Activated CD4-positive, alpha-beta T cell treated with anti-CD3 and anti-CD28 coated beads for 36 hours (primary cell): Measurements from ENCODE around the gene FEV. TPM values are rescaled to one million over a fixed set of nuclear protein-coding genes. Genes with fewer than 3 reads are reported as not detected.

Source experiments
- ATAC-seq: fragments of 200-7000 bp; cut with Tn5 transposase; one replicate; pipeline ENCODE4 v1.10.0; 2021; ENCODE audit warnings: mild to moderate bottlenecking, moderate library complexity
- CTCF ChIA-PET: fragments of 350-600 bp; sonication (Branson Sonifier 250); formaldehyde crosslinking; loops from one replicate; lab custom pipeline; 2021; ENCODE audit warnings: antibody characterized with exemption; lab: Charles Lee
- POLR2A ChIA-PET: fragments of 350-600 bp; sonication (Branson Sonifier 250); formaldehyde crosslinking; loops from one replicate; lab custom pipeline; 2021; ENCODE audit warnings: antibody characterized with exemption, inconsistent platforms; lab: Charles Lee
- DNase-seq: peaks from one replicate; pipeline ENCODE4 v3.0.0-alpha.2; 2020
- H3K27ac Mint-ChIP-seq: one replicate; pipeline ENCODE4 v1.8.0; 2021; ENCODE audit warnings: mixed read lengths
- H3K27me3 Mint-ChIP-seq: one replicate; pipeline ENCODE4 v1.8.0; 2021; ENCODE audit warnings: mixed read lengths
- H3K36me3 Mint-ChIP-seq: one replicate; pipeline ENCODE4 v1.8.0; 2021; ENCODE audit warnings: low read depth, mixed read lengths
- H3K4me1 Mint-ChIP-seq: one replicate; pipeline ENCODE4 v1.8.0; 2021; ENCODE audit warnings: mixed read lengths
- H3K4me3 Mint-ChIP-seq: one replicate; pipeline ENCODE4 v1.8.0; 2021; ENCODE audit warnings: mild to moderate bottlenecking, moderate library complexity, mixed read lengths
- H3K9me3 Mint-ChIP-seq: one replicate; pipeline ENCODE4 v1.8.0; 2021; ENCODE audit warnings: low read depth, mixed read lengths
- intact Hi-C, 2 experiments: fragments of 100-400 bp; cut with DNase I in 1 of 2; cut with micrococcal nuclease in 1 of 2; formaldehyde crosslinking; loops; one replicate each; pipeline versions ENCODE4 v1.14.2 to v1.15.1; 2022 to 2024; cut with DNase I, micrococcal nuclease
- total RNA-seq, 2 experiments: library from RNA; stranded (reverse); gene quantifications; one replicate each; pipeline ENCODE4 v1.2.3, GENCODE V29; 2021

The FEV gene
- total RNA-seq = not detected

- ChIA-PET CTCF (interaction anchor here (5.7 kb wide), 1 partner anchor 11 kb away, joined by 70 read pairs; no protein-coding TSS in a partner anchor), POLR2A (no interaction called here)
- DNase-seq (no peak), ATAC-seq (no peak)
- H3K4me3 Mint-ChIP-seq = peak within 1 kb of the TSS; percentile 22
- H3K27me3 Mint-ChIP-seq = peaks cover 73% of the 10 kb centered on the region
- peaks cover 25% of the 10 kb centered on the region for H3K4me1 Mint-ChIP-seq
- H3K9me3 Mint-ChIP-seq = no peaks in the 10 kb centered on the region
- intact Hi-C loops = loop anchor here in 1 of 2 experiments (10.0 kb wide), 1 partner anchor 320 kb away; the partner anchor contains the start of gene PTPRN
- no peak within 1 kb of the TSS for H3K27ac Mint-ChIP-seq
- no peaks in the 10 kb centered on the region for H3K36me3 Mint-ChIP-seq
These were observed at the start of gene FEV for GRCh38 chr2:218985021-218985324. Gene FEV, minus strand, starts transcription at chr2:218985184. Its CDS starts 109 bp downstream, at chr2:218985075.

- Mint-ChIP-seq H3K27me3 (peaks cover 14% of the 10 kb centered on the region), H3K9me3 (no peaks in the 10 kb centered on the region), H3K4me3 (no peak overlapping the region), H3K4me1 (no peaks in the 10 kb centered on the region), H3K36me3 (no peaks in the 10 kb centered on the region), H3K27ac (no peak overlapping the region)
- intact Hi-C loops = no loop called here
- DNase-seq (no peak), ATAC-seq (no peak)
- ChIA-PET POLR2A (no interaction called here), CTCF (interaction anchor here (0.7 kb wide), 1 partner anchor 415 kb away, joined by 3 read pairs; no protein-coding TSS in a partner anchor)
These were observed 47.2 kb upstream of the FEV start for GRCh38 chr2:219032051-219032745.

DNA sequence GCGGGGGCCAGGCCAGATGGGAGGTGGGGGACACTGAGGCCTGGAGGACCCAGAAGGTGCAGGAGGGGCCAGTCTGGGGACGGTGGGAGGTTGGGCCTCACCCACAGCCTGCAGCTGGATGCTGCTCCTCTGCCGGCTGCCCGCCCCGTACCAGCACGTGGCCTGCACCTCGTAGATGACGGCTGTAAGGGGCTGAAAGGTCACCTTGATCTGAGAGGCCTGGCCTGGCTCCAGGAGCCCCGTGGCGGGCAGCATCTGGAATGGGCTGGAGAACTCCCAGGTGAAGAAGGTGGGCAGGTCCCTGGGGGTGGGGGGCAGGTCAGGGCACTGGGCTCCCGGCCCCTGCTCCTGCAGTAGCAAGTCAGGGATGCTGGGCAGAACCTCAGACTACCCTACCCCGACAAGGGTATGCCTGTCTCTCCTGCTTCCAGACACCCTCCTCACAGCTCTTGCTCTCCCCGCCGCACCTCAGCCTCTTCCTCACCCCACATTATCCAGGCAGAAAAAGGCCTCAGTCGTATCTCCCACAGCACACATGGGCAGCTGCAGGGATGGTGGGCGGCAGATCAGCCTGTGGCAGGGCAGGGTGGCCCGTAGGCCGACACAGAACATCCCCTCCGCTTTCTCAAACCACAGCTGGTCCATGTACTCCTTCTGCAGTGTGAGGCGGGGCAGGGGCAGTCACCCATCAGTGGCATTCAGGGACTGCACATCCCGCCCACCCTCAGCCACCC is 46.2 kb upstream of the FEV start:
- Mint-ChIP-seq H3K4me3 (no peak overlapping the region), H3K27ac (no peak overlapping the region), H3K4me1 (no peaks in the 10 kb centered on the region), H3K9me3 (no peaks in the 10 kb centered on the region), H3K36me3 (no peaks in the 10 kb centered on the region), H3K27me3 (peaks cover 14% of the 10 kb centered on the region)
- CTCF ChIA-PET = interaction anchor here (0.6 to 4.9 kb wide), 7 partner anchors 13 to 122 kb away, joined by 3 to 44 read pairs (median 12); no protein-coding TSS in a partner anchor
- intact Hi-C loops = no loop called here
- POLR2A ChIA-PET = no interaction called here
- DNase-seq = no peak
- no peak for ATAC-seq

GRCh38 chr2:219030177-219030940 is 45.4 kb upstream of the FEV start:
- ATAC-seq (no peak), DNase-seq (no peak)
- Mint-ChIP-seq H3K4me1 (no peaks in the 10 kb centered on the region), H3K27ac (no peak overlapping the region), H3K4me3 (no peak overlapping the region), H3K36me3 (no peaks in the 10 kb centered on the region), H3K9me3 (no peaks in the 10 kb centered on the region), H3K27me3 (peaks cover 11% of the 10 kb centered on the region)
- POLR2A ChIA-PET = no interaction called here
- CTCF ChIA-PET = interaction anchor here (0.5 to 4.9 kb wide), 50 partner anchors 10 to 1667 kb away, joined by 3 to 44 read pairs (median 4); partner anchors contain the start of genes CFAP65, GLB1L and STK16
- intact Hi-C loops = no loop called here

GRCh38 chr2:219029829-219030165 is 44.8 kb upstream of the FEV start:
- DNase-seq (peak; percentile 88), ATAC-seq (peak; percentile 98)
- Mint-ChIP-seq H3K27me3 (peaks cover 11% of the 10 kb centered on the region), H3K27ac (no peak overlapping the region), H3K36me3 (no peaks in the 10 kb centered on the region), H3K9me3 (no peaks in the 10 kb centered on the region), H3K4me3 (no peak overlapping the region), H3K4me1 (no peaks in the 10 kb centered on the region)
- intact Hi-C loops = loop anchor here (1.0 kb wide), 6 partner anchors 29 to 126 kb away; no protein-coding TSS in a partner anchor
- POLR2A ChIA-PET = no interaction called here
- CTCF ChIA-PET = interaction anchor here (0.5 to 4.9 kb wide), 49 partner anchors 10 to 1666 kb away, joined by 3 to 44 read pairs (median 4); partner anchors contain the start of genes CFAP65, GLB1L and STK16

GRCh38 chr2:219028996-219029828 is 44.2 kb upstream of the FEV start:
- intact Hi-C loops = loop anchor here (1.0 kb wide), 6 partner anchors 29 to 126 kb away; no protein-coding TSS in a partner anchor
- Mint-ChIP-seq H3K27me3 (peaks cover 9% of the 10 kb centered on the region), H3K4me1 (no peaks in the 10 kb centered on the region), H3K36me3 (no peaks in the 10 kb centered on the region), H3K27ac (no peak overlapping the region), H3K9me3 (no peaks in the 10 kb centered on the region), H3K4me3 (no peak overlapping the region)
- ATAC-seq (peak; percentile 27), DNase-seq (no peak)
- ChIA-PET POLR2A (no interaction called here), CTCF (interaction anchor here (0.6 to 4.9 kb wide), 44 partner anchors 9 to 1667 kb away, joined by 3 to 44 read pairs (median 4); partner anchors contain the start of genes CFAP65, GLB1L and STK16)

DNA sequence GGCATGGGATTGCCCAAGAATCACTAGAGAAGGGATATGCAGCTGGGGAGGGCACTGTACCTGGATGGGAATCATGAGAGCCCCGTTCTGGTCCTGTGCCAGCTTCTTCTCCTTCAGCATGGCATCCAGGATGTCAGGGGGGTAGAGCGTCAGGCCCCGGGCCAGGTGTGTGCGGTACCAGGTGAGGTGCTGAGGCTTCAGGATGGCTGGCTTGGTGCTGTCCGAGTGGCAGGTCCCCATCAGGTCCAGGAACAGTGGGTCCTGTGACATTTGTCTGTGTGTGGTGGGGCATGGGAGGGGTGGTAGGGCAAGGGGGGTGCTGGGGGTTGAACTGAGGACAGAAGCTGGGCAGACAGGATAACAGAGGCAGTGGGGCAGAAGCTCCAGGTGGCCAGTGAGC is 43.2 kb upstream of the FEV start:
- no peaks in the 10 kb centered on the region for H3K4me1 Mint-ChIP-seq
- intact Hi-C loops = no loop called here
- CTCF ChIA-PET = interaction anchor here (1.0 to 4.9 kb wide), 6 partner anchors 13 to 130 kb away, joined by 3 to 44 read pairs (median 16); partner anchors contain the start of gene CFAP65
- no peak overlapping the region for H3K4me3 Mint-ChIP-seq
- no peaks in the 10 kb centered on the region for H3K36me3 Mint-ChIP-seq
- DNase-seq = no peak
- peaks cover 9% of the 10 kb centered on the region for H3K27me3 Mint-ChIP-seq
- H3K9me3 Mint-ChIP-seq = no peaks in the 10 kb centered on the region
- POLR2A ChIA-PET = no interaction called here
- H3K27ac Mint-ChIP-seq = no peak overlapping the region
- ATAC-seq = no peak

GRCh38 chr2:219027511-219028055 is 42.6 kb upstream of the FEV start:
- POLR2A ChIA-PET = no interaction called here
- ATAC-seq = no peak

DNA sequence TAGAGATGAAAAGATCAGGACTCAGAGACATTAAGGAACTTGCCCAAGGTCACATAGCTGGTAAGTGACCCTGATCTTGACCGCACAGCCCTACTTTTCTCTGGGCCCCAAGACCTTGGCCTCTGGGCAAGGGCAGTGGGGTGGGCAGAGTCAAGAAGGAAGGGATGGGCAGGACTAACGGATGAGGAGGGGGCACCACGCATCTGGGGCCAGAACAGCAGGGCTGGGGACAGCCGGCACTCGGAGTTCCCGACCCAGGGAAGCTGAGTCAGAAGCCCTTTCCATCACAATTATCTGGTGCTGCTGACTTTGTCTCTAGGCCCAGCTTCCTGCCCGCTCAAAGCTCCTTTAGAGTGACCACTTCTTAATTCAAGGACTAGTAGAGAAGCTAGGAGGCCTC is 42.0 kb upstream of the FEV start:
- CTCF ChIA-PET = interaction anchor here (0.5 to 4.9 kb wide), 10 partner anchors 9 to 587 kb away, joined by 3 to 44 read pairs (median 4); no protein-coding TSS in a partner anchor
- no peak for ATAC-seq
- Mint-ChIP-seq H3K27ac (no peak overlapping the region), H3K4me3 (no peak overlapping the region), H3K4me1 (no peaks in the 10 kb centered on the region), H3K36me3 (no peaks in the 10 kb centered on the region), H3K9me3 (no peaks in the 10 kb centered on the region), H3K27me3 (peaks cover 4% of the 10 kb centered on the region)
- no peak for DNase-seq
- POLR2A ChIA-PET = no interaction called here
- intact Hi-C loops = no loop called here

More at GRCh38 chr2:219027511-219028055, 42.6 kb upstream of the FEV start:
- Mint-ChIP-seq H3K27ac (no peak overlapping the region), H3K27me3 (peaks cover 8% of the 10 kb centered on the region), H3K9me3 (no peaks in the 10 kb centered on the region), H3K4me1 (no peaks in the 10 kb centered on the region), H3K36me3 (no peaks in the 10 kb centered on the region), H3K4me3 (no peak overlapping the region)
- CTCF ChIA-PET = interaction anchor here (0.7 to 4.9 kb wide), 9 partner anchors 8 to 126 kb away, joined by 3 to 44 read pairs (median 5); partner anchors contain the start of gene CFAP65
- DNase-seq = no peak
- intact Hi-C loops = no loop called here
